Measurements from ENCODE around the gene KRT78.

The KRT78 gene

GRCh38 chr12:52817699-52818238 is 31.0 kb downstream of the KRT78 start:
- H3K36me3 ChIP-seq, result no peaks in the 10 kb centered on the region
- H3K9me3 ChIP-seq, result no peaks in the 10 kb centered on the region
- no peak for TF ChIP-seq CTCF (IDR thresholded peaks at IDR 0.05; ENCODE audit: low read depth, low read length)
- H3K4me1 ChIP-seq, result no peaks in the 10 kb centered on the region
- no peak overlapping the region for H3K4me3 ChIP-seq (ENCODE audit: low read depth, low read length)
- DNase-seq, result no peak
- H3K27me3 ChIP-seq, result peaks cover 36% of the 10 kb centered on the region

- no peak for TF ChIP-seq CTCF (IDR thresholded peaks at IDR 0.05; ENCODE audit: low read depth, low read length)
- Histone ChIP-seq H3K9me3 (no peaks in the 10 kb centered on the region), H3K27me3 (peaks cover 36% of the 10 kb centered on the region), H3K4me3 (ENCODE audit: low read depth, low read length) (no peak overlapping the region), H3K4me1 (no peaks in the 10 kb centered on the region), H3K36me3 (no peaks in the 10 kb centered on the region)
- no peak for DNase-seq
Observed at GRCh38 chr12:52817003-52817698, 31.6 kb downstream of the KRT78 start.

- H3K4me1 ChIP-seq, result no peaks in the 10 kb centered on the region
- no peak overlapping the region for H3K4me3 ChIP-seq (ENCODE audit: low read depth, low read length)
- H3K9me3 ChIP-seq, result no peaks in the 10 kb centered on the region
- H3K36me3 ChIP-seq, result no peaks in the 10 kb centered on the region
- no peak for TF ChIP-seq CTCF (IDR thresholded peaks at IDR 0.05; ENCODE audit: low read depth, low read length)
- peaks cover 28% of the 10 kb centered on the region for H3K27me3 ChIP-seq
- DNase-seq, result no peak
Observed at GRCh38 chr12:52815676-52816588, 32.9 kb downstream of the KRT78 start.

- H3K9me3 ChIP-seq, result no peaks in the 10 kb centered on the region
- no peaks in the 10 kb centered on the region for H3K36me3 ChIP-seq
- no peaks in the 10 kb centered on the region for H3K4me1 ChIP-seq
- H3K27me3 ChIP-seq, result peaks cover 20% of the 10 kb centered on the region
- no peak for DNase-seq
- TF ChIP-seq CTCF (IDR thresholded peaks at IDR 0.05; ENCODE audit: low read depth, low read length), result no peak
- no peak overlapping the region for H3K4me3 ChIP-seq (ENCODE audit: low read depth, low read length)
Observed at GRCh38 chr12:52815161-52815560, 33.6 kb downstream of the KRT78 start.

GRCh38 chr12:52814710-52815155 is 34.1 kb downstream of the KRT78 start:
- Histone ChIP-seq H3K36me3 (no peaks in the 10 kb centered on the region), H3K9me3 (no peaks in the 10 kb centered on the region), H3K27me3 (peaks cover 18% of the 10 kb centered on the region), H3K4me3 (ENCODE audit: low read depth, low read length) (no peak overlapping the region), H3K4me1 (no peaks in the 10 kb centered on the region)
- TF ChIP-seq CTCF (IDR thresholded peaks at IDR 0.05; ENCODE audit: low read depth, low read length), result no peak
- no peak for DNase-seq
